Type B pancreatic cell (in vitro differentiated cells): Measurements from ENCODE around the gene C18orf63. TPM values are rescaled to one million over a fixed set of nuclear protein-coding genes. Genes with fewer than 3 reads are reported as not detected.

Experiments
- DNase-seq: peaks from one replicate; pipeline ENCODE4 v3.0.0; 2021; ENCODE audit warnings: mixed read lengths; ENCODE audit not compliant: unreplicated experiment; ENCODE audit errors: extremely low spot score
- H3K27ac Mint-ChIP-seq: 2 replicates; pipeline ENCODE4 v1.8.0; 2021; ENCODE audit warnings: mild to moderate bottlenecking, mixed read lengths
- H3K27me3 Mint-ChIP-seq: 2 replicates; pipeline ENCODE4 v1.8.0; 2021; ENCODE audit warnings: mixed read lengths
- H3K36me3 Mint-ChIP-seq: 2 replicates; pipeline ENCODE4 v1.8.0; 2021; ENCODE audit warnings: mixed read lengths
- H3K4me1 Mint-ChIP-seq: one replicate; pipeline ENCODE4 v1.8.0; 2021; ENCODE audit warnings: mixed read lengths; ENCODE audit not compliant: unreplicated experiment
- H3K4me3 Mint-ChIP-seq: 2 replicates; pipeline ENCODE4 v1.8.0; 2021; ENCODE audit warnings: mild to moderate bottlenecking, mixed read lengths
- H3K9me3 Mint-ChIP-seq: 2 replicates; pipeline ENCODE4 v1.8.0; 2021; ENCODE audit warnings: mixed read lengths
- total RNA-seq: library from RNA; stranded (reverse); gene quantifications from 2 replicates; pipeline ENCODE4 v1.2.1, GENCODE V29; 2021; ENCODE audit warnings: low replicate concordance
- TF ChIP-seq, protein P1 (sequence below): fragments of 200-600 bp; sonication (generic); conservative IDR thresholded peaks from 2 replicates; pipeline ENCODE4 v1.5.0; 2021; ENCODE audit warnings: antibody characterized with exemption, mild to moderate bottlenecking

C18orf63 gene
- total RNA-seq, 1 donor from 2014 or later = not detected

DNA sequence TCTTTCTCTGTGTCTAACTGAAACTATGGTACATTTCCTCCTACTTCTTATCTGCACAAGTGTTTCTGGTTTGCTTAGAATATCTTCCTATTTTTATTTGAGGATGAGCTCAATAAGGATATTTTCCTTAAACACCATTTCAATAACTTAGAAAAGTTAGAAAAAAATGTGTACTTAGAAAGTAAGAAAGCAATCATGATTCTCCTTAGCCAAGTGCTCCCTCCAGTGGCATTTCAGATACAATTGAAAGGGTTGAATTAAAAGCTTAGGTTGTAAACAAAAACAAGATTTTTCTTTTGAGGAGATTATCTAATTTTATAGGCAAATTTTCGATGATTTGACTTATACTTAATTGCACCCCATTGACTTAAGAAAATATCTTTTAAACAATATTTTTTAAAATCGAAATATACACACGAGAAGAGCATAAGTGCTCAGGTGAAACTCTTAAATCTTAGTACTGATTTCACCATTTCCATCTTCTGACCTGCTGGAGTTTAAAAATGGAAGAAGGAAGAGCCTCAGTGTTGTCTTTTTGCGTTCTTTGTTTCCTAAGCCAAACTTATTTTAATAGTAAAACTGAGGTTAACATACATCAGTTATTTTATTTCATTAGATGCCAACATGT, 26.9 kb downstream of the C18orf63 start:
- DNase-seq = no peak
- no peaks in the 10 kb centered on the region for H3K9me3 Mint-ChIP-seq

DNA sequence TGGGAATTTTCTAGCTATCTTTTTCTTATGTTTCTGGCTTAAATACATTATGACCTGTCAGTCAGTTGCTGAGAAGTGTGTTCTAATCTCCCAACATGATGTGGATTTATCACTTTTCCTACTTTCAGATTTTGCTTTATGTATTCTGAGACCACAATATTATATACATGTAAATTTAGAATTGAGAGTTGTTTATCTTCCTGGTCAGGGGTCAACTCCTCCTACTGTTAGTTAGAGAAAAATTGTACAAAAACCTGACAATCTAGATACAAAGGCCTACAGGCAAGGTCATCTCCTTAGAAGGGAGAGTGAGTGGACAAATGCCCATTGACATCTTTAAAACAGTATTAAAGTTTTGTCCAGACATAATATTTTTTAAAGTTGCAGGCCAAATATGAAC, 30.6 kb downstream of the C18orf63 start:
- Mint-ChIP-seq H3K9me3 (no peaks in the 10 kb centered on the region), H3K36me3 (no peaks in the 10 kb centered on the region), H3K4me1 (no peaks in the 10 kb centered on the region), H3K4me3 (no peak overlapping the region), H3K27ac (no peak overlapping the region), H3K27me3 (no peaks in the 10 kb centered on the region)
- DNase-seq = no peak
- TF ChIP-seq, protein P1, sequence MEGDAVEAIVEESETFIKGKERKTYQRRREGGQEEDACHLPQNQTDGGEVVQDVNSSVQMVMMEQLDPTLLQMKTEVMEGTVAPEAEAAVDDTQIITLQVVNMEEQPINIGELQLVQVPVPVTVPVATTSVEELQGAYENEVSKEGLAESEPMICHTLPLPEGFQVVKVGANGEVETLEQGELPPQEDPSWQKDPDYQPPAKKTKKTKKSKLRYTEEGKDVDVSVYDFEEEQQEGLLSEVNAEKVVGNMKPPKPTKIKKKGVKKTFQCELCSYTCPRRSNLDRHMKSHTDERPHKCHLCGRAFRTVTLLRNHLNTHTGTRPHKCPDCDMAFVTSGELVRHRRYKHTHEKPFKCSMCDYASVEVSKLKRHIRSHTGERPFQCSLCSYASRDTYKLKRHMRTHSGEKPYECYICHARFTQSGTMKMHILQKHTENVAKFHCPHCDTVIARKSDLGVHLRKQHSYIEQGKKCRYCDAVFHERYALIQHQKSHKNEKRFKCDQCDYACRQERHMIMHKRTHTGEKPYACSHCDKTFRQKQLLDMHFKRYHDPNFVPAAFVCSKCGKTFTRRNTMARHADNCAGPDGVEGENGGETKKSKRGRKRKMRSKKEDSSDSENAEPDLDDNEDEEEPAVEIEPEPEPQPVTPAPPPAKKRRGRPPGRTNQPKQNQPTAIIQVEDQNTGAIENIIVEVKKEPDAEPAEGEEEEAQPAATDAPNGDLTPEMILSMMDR = no peak

More for the DNA sequence above, 26.9 kb downstream of the C18orf63 start:
- no peak overlapping the region for H3K4me3 Mint-ChIP-seq
- H3K27me3 Mint-ChIP-seq = no peaks in the 10 kb centered on the region
- TF ChIP-seq, protein P1 = peak; percentile 86
- no peaks in the 10 kb centered on the region for H3K36me3 Mint-ChIP-seq
- H3K27ac Mint-ChIP-seq = no peak overlapping the region
- H3K4me1 Mint-ChIP-seq = no peaks in the 10 kb centered on the region

GRCh38 chr18:74348581-74348980, 32.9 kb downstream of the C18orf63 start:
- H3K27ac Mint-ChIP-seq = no peak overlapping the region
- no peak for DNase-seq
- H3K4me3 Mint-ChIP-seq = no peak overlapping the region
- peaks cover 4% of the 10 kb centered on the region for H3K27me3 Mint-ChIP-seq
- no peaks in the 10 kb centered on the region for H3K4me1 Mint-ChIP-seq
- TF ChIP-seq, protein P1 = no peak
- no peaks in the 10 kb centered on the region for H3K36me3 Mint-ChIP-seq
- H3K9me3 Mint-ChIP-seq = no peaks in the 10 kb centered on the region

DNA sequence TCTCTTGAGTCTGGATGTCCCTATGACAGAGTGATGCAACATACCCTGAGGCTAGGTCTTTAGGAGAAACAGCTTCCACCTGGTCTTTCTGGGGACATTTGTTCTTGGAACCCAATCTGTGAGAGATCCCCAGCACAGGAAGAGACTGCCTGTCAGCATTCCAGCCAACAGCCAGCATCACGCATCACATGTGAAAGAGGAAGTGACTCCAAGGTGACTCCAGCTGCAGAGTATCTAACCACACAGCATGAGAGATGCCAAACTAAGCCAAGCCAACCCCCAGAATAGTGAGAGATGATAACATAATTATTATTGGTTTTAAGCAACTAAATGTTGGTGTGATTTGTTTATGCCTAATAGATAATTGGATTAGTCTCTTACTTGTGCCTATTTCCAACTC, 35.7 kb downstream of the C18orf63 start:
- TF ChIP-seq, protein P1 = no peak
- Mint-ChIP-seq H3K4me1 (no peaks in the 10 kb centered on the region), H3K9me3 (no peaks in the 10 kb centered on the region), H3K27ac (no peak overlapping the region), H3K36me3 (no peaks in the 10 kb centered on the region), H3K27me3 (peaks cover 14% of the 10 kb centered on the region), H3K4me3 (no peak overlapping the region)
- no peak for DNase-seq

DNA sequence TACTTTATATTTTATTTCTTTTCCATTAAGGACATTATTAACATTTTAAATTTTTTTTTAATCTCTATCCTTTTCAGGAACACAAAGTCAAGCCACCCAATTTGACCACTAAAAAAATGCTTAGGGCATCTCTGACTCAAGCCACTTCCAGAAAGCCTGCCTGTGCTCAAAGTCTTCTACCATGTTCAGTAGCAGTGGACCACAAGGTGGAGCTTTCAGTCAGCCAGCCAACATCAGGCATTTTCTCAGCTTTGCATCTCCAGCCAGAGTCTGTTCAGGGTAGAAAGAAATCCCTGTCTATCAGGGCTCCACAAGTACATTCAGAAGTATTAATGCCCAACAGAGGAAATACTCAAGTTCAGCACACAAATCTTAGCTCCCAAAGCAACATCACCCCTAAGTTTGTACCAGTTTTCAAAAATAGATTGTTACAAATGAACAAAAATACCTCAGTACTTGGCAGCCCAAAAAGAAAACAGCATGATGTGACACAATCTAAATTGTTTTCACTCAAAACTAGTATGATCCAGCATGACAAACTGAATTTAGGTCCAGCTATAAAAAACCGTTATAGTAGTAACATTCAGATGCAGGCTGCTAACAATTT, 37.6 kb downstream of the C18orf63 start:
- Mint-ChIP-seq H3K4me1 (no peaks in the 10 kb centered on the region), H3K4me3 (no peak overlapping the region), H3K27ac (no peak overlapping the region), H3K9me3 (no peaks in the 10 kb centered on the region), H3K27me3 (peaks cover 17% of the 10 kb centered on the region), H3K36me3 (no peaks in the 10 kb centered on the region)
- no peak for DNase-seq
- TF ChIP-seq, protein P1 = peak; percentile 81
